HG02885 (cell line): ENCODE results near the gene PLA2G2C.
"Not testable (repeated sequence)": the region's sequence is repeated elsewhere in the genome, so short reads cannot be mapped to it uniquely, and the experiment has no call there.

Experiments
- ATAC-seq: cut with Tn5 transposase; IDR thresholded peaks from one replicate; pipeline ENCODE4 v1.9.1; 2021; ENCODE audit warnings: mild to moderate bottlenecking; ENCODE audit not compliant: unreplicated experiment, poor library complexity

PLA2G2C gene

GRCh38 chr1:20139776-20140612 lies 46.3 kb downstream of the PLA2G2C start:
- no peak for ATAC-seq

- no peak for ATAC-seq
These were observed 47.3 kb downstream of the PLA2G2C start, which contains the start of gene PLA2G2F for GRCh38 chr1:20138961-20139550. Gene PLA2G2F (plus strand): TSS chr1:20139323. CDS start chr1:20139428, 105 bp downstream.

GRCh38 chr1:20138346-20138745 lies 48.0 kb downstream of the PLA2G2C start:
- ATAC-seq: no peak

- ATAC-seq: no peak
These were observed 48.7 kb downstream of the PLA2G2C start for GRCh38 chr1:20137604-20138003.

- ATAC-seq: no peak
These were observed 49.3 kb downstream of the PLA2G2C start for GRCh38 chr1:20137055-20137454.

- ATAC-seq: no peak
These were observed 50.1 kb downstream of the PLA2G2C start for GRCh38 chr1:20136249-20136648.

- ATAC-seq: no peak
These were observed 51.3 kb downstream of the PLA2G2C start for GRCh38 chr1:20134995-20135394.

- not testable (repeated sequence) for ATAC-seq
These were observed 55.8 kb downstream of the PLA2G2C start for GRCh38 chr1:20130518-20130917.

GRCh38 chr1:20126806-20127440 lies 59.4 kb downstream of the PLA2G2C start:
- no peak for ATAC-seq

- no peak for ATAC-seq
These were observed 60.1 kb downstream of the PLA2G2C start for GRCh38 chr1:20126041-20126805.

GRCh38 chr1:20125100-20125499 lies 61.2 kb downstream of the PLA2G2C start:
- no peak for ATAC-seq

GRCh38 chr1:20124456-20125057 lies 61.8 kb downstream of the PLA2G2C start:
- ATAC-seq: no peak

- ATAC-seq: no peak
These were observed 62.4 kb downstream of the PLA2G2C start for GRCh38 chr1:20123722-20124455.

GRCh38 chr1:20120796-20121195 lies 65.5 kb downstream of the PLA2G2C start:
- ATAC-seq: no peak

- ATAC-seq: no peak
These were observed 67.0 kb downstream of the PLA2G2C start, which contains the start of gene PLA2G2D for GRCh38 chr1:20119347-20119746. Gene PLA2G2D (minus strand): TSS chr1:20119536. CDS start chr1:20119498, 38 bp downstream.

- no peak for ATAC-seq
These were observed 69.1 kb downstream of the PLA2G2C start for GRCh38 chr1:20117236-20117635.

- no peak for ATAC-seq
These were observed 70.4 kb downstream of the PLA2G2C start for GRCh38 chr1:20115916-20116315.

GRCh38 chr1:20115479-20115878 lies 70.8 kb downstream of the PLA2G2C start:
- ATAC-seq: no peak

GRCh38 chr1:20114021-20114648 lies 72.2 kb downstream of the PLA2G2C start:
- ATAC-seq: no peak
